Amniotic epithelial cell (primary cell): ENCODE data around the gene CHPF2.

Experiments
- DNase-seq: peaks from one replicate; pipeline ENCODE4 v3.0.0-alpha.2; 2010; ENCODE audit warnings: low read depth

Gene CHPF2

GRCh38 chr7:151264615-151265014 lies 32.3 kb downstream of the CHPF2 start:
- no peak for DNase-seq

- no peak for DNase-seq
These were observed 33.2 kb downstream of the CHPF2 start for GRCh38 chr7:151265351-151265931.

DNA sequence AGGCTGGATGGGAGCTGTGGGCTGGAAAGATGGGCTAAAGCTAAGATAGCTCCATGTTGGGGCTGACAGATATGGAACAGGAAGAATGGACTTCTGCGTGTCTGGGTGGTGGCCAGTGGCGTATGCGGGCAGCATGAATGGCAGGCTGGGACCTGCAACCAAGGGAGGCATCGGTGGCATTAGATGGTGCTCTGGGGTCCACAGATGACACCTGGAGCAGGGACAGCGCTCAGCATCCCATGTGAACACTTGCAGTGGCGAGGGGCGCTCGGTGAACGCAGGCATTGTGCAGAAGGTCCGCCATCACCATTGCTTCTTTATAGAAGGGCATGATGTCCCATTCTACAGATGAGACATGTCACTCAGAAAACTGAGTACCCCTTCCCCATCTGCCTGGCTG lies 37.2 kb downstream of the CHPF2 start:
- no peak for DNase-seq

DNA sequence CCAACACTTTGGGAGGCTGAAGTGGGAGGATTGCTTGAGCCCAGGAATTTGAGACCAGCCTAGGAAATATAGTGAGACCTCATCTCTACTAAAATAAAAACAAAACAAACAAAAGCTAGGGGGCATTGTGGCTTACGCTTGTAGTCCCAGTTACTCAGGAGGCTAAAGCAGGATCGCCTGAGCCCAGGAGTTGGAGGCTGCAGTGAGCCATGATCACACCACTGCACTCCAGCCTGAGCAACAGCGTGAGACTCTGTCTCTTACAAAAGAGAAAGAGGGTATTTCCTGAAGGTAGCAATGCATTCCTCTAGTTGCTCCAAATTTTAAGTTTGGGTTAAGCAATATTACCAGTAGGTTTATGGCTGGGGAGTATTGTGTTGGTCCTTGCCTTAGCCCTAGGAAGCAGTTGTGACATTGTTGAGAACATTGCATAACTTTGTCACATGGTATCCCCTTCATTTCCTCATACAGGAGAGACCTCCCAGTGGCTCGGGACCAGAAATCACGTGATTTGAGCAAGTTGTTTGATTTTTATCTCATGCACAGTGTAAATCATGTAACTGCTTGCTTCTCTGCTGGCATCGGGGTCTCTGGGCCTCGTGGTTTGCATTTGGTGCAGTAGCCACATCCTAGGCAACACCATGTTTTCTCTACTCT lies 39.5 kb downstream of the CHPF2 start:
- DNase-seq, result peak; percentile 73

- DNase-seq, result no peak
These were observed 40.1 kb downstream of the CHPF2 start for GRCh38 chr7:151272405-151272804.

GRCh38 chr7:151272877-151273276 lies 40.6 kb downstream of the CHPF2 start:
- DNase-seq, result no peak

- DNase-seq, result no peak
These were observed 41.5 kb downstream of the CHPF2 start for GRCh38 chr7:151273651-151274390.

- no peak for DNase-seq
These were observed 42.1 kb downstream of the CHPF2 start for GRCh38 chr7:151274396-151274795.

DNA sequence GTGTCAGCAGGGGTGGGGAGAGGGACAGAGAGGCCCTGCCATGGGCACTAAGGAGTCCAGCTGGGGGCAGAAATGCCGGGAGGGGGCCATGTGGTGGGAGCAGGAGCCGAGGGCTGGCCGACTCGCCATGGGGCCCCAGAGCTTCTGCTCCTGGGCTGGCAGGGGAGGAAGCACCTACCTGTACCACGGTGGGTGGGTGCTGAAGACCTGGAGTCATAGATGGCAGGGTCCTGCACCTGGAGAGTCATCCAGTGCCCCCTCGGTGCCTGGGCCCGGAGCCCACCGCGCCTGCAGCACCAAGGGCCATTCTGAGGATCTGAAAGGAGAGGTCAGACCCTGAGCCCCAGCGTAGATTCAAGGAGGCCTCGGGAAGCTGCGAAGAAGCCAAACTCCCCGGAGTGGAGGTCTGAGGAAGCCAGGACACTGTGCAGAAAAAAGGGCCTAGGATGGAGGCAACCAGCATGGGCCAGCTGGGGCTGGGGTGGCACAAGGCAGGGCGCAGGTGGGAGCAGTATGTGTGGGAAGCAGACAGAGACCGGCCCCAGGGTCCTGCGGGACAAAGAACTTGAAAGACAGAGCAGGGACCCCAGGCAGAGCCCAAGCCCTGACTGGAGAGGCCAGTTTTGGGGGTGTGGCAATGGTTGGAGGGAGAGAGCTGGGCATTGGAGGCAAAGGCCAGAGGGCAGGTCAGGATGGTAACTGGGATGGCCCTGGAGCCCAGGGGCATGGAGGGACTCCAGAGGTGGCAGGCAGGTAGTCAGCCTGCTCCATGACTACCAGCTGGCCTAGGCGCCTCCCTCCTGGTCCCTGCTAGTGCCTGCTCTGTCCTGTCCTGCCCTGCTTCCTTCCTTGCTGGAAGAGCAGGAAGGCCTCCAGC lies 42.9 kb downstream of the CHPF2 start:
- DNase-seq, result no peak

DNA sequence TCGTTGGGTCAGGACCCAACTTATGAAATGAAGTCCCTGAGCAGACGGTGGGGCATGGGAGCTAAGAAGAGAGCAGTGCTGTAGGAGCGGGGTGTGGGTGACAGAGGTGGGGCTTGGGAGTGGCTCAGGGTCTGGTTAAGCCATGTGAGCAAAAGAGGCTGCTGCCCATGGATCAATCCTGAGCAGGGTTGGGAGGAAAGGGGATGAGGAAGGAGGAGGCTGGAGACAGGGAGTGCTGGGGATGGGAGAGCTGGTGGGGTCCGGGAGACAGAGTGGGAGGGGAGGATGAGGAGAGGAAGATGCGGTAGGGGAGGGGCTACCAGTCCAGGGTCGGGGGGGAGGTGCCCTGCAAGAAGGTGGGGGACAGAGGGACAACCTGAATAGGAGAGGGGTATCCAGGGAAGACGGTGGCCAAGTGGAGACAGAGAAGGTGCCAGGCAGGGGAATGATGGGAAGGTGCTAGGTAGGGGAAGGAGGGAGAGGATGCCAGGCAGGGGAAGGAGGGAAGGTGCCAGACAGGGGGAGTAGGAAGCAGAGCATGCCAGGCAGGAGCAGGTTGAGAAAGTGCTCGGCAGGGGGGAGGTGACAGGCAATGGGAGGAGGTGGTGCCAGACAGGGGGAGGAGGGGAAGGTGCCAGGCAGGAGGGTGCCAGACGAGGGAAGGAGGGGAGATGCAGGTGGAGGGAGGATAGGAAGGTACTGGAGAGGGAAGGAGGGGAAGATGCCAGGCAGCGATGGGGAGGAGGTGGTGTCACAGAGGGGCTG lies 43.7 kb downstream of the CHPF2 start:
- DNase-seq, result no peak

DNA sequence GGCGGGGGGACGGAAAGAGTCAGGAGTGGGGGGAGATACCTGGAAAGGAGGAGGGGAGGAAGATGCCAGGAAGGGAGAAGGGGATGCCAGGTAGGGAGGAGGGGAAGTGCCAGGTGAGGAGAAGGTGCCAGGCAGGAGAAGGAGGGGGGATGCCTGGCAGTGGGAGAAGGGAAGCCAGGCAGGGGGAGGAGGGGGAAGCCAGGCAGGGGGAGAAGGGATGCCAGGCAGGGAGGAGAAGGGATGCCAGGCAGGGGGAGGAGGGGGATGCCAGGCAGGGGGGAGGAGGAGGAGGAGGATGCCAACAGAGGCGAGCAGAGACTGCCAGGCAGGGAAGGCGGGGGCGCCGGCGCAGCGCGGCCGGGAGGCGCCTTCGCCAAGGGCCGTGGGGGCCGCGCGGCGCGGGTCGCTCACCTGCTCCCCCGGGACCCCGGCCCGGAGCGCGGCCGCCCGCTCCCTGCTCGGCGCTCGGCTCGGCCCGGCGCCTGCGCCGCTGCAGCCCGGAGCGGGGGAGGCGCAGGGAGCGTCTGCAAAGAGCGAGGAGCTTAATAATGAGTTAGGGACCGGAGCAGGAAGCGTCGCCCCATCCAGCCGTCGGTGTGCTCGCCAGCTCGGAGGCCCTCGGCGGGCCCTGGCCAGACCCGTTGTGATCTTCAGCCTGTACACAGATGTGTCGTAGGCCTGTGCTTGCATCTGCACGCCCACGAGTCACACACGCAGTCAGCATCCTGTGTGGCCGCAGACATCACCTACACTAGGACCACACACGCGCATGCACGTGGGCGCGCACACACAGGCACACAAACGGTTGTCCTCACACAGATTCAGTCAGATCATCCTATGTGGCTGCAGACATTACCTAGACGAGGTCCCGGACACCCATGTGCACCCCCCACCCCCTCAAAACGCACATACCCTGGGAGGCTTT lies 44.6 kb downstream of the CHPF2 start:
- peak; percentile 65 for DNase-seq

DNA sequence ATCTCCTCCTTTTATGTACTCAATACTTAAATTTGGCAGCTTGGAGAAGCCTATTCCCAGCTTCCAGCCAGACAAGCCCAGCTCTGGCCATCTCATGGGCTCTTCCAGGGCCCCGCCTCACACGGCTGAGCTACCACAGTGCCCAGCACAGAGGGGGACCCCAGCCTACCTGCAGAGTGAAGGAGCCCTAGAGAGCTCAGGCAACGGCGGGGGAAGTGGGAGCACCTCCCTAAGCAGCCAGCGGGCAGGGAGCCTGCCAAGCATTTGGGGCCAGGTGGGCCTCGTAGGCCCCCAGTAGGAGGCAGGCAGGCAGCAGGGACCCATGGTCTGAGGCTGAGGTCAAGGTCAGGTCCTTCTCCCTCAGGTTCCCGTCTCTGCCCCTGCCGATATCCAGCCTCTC lies 45.3 kb downstream of the CHPF2 start:
- no peak for DNase-seq

DNA sequence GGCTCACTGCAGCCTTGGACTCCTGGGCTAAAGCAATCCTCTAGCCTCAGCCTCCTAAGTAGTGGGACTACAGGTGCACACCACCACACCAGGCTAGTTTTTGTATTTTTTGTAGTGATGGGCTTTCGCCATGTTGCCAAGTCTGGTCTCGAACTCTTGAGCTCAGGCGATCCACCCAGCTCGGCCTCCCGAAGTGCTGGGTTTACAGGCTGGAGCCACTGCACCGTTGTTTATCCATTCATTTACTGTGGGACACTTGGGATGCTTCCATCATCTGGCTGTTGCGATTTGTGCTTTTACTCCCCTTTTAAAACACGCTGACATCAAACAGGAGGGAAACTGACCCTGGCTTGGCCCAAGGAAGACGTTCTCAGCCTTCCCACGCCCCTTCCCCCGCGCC lies 46.7 kb downstream of the CHPF2 start:
- DNase-seq, result no peak

- no peak for DNase-seq
These were observed 47.6 kb downstream of the CHPF2 start for GRCh38 chr7:151279868-151280267.

DNA sequence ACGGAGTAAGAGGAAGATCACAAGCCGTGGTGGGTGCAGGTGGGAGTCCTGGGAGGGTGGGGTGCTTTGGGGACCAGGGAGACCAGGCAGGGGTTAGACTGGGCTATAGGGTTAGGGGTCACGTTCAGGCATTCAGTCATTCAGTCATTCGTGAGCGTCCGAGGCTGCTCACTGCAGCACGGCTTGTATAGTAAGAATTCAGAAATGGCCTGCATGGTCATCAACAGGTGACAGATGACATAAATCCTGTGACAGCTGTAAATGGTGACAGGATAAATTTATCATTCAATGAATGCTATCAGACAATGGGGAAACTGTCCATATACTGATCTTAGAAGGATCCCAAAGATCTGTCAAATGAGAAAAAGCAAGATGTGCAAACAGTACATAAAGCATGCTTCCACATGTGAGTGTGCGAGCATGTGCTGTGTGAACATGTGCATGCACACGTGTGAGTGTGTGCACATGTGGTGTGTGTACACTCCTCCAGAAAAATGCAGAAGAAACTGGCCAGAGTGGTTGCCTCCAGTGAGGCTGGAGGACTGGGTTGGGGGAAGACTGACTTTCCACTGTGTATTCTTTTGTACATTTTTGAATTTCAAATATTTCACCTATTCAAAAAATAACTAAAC lies 48.2 kb downstream of the CHPF2 start:
- no peak for DNase-seq

- DNase-seq, result no peak
These were observed 49.4 kb downstream of the CHPF2 start for GRCh38 chr7:151281686-151282085.

GRCh38 chr7:151282111-151282510 lies 49.8 kb downstream of the CHPF2 start:
- no peak for DNase-seq

- no peak for DNase-seq
These were observed 51.0 kb downstream of the CHPF2 start for GRCh38 chr7:151283302-151283701.

- no peak for DNase-seq
These were observed 53.9 kb downstream of the CHPF2 start for GRCh38 chr7:151286148-151286547.
